OCI-LY7 (cell line): ENCODE data around the gene TAF3. TPM values are rescaled to one million over a fixed set of nuclear protein-coding genes. Genes with fewer than 3 reads are reported as not detected.

ENCODE experiments used
- BruUV-seq: library from RNA; stranded (reverse); fragments of 400-500 nt; replicated peaks from 2 replicates; lab custom pipeline; 2021; lab: Mats Ljungman, UMichigan
- CTCF ChIA-PET: fragments of 300-600 bp; sonication (Branson Sonifier 250); formaldehyde crosslinking; loops from one replicate; lab custom pipeline; 2022; ENCODE audit warnings: antibody characterized with exemption; ENCODE audit not compliant: unreplicated experiment; lab: Charles Lee
- POLR2A ChIA-PET: fragments of 300-600 bp; sonication (Branson Sonifier 250); formaldehyde crosslinking; loops from one replicate; lab custom pipeline; 2022; ENCODE audit warnings: antibody characterized with exemption; lab: Charles Lee
- DNase-seq: peaks from one replicate; pipeline ENCODE4 v3.0.0-alpha.2; 2015; ENCODE audit warnings: low spot score
- H2AFZ ChIP-seq: fragments of 200-600 bp; sonication (generic), shearing (Covaris generic); 2 replicates; pipeline ENCODE4 v1.6.1; 2014; ENCODE audit warnings: mild to moderate bottlenecking, antibody characterized with exemption, low read length, moderate library complexity
- H3K27ac ChIP-seq: fragments of 200-600 bp; sonication (generic); 2 replicates; pipeline ENCODE4 v1.5.1; 2014; ENCODE audit warnings: mixed run types, low read depth, mild to moderate bottlenecking, moderate library complexity, low read length, inconsistent platforms; ENCODE audit not compliant: poor library complexity, severe bottlenecking
- H3K36me3 ChIP-seq: fragments of 200-600 bp; sonication (generic); 2 replicates; pipeline ENCODE4 v1.6.1; 2014; ENCODE audit warnings: mild to moderate bottlenecking, antibody characterized with exemption, low read length, moderate library complexity, mixed read lengths; ENCODE audit not compliant: insufficient read depth
- H3K4me1 ChIP-seq: fragments of 200-600 bp; sonication (generic); 2 replicates; pipeline ENCODE4 v1.5.1; 2014; ENCODE audit warnings: mild to moderate bottlenecking, low read length; ENCODE audit not compliant: insufficient read depth, poor library complexity, severe bottlenecking
- H3K4me2 ChIP-seq: fragments of 200-600 bp; sonication (generic); 2 replicates; pipeline ENCODE4 v1.6.1; 2014; ENCODE audit warnings: mild to moderate bottlenecking, low read length
- H3K4me3 ChIP-seq: fragments of 200-600 bp; sonication (generic); 2 replicates; pipeline ENCODE4 v1.5.1; 2014; ENCODE audit warnings: mild to moderate bottlenecking, low read depth, low read length; ENCODE audit not compliant: poor library complexity, severe bottlenecking
- H3K79me2 ChIP-seq: fragments of 200-600 bp; sonication (generic); 2 replicates; pipeline ENCODE4 v1.6.1; 2016; ENCODE audit warnings: low read depth, mild to moderate bottlenecking, low read length, moderate library complexity, mixed read lengths; ENCODE audit not compliant: insufficient read depth
- H3K9me2 ChIP-seq: fragments of 200-600 bp; sonication (generic); 2 replicates; pipeline ENCODE4 v1.6.1; 2016; ENCODE audit warnings: mild to moderate bottlenecking, low read length, mixed read lengths; ENCODE audit not compliant: insufficient read depth
- H3K9me3 ChIP-seq: fragments of 200-600 bp; sonication (generic); 2 replicates; pipeline ENCODE4 v1.6.1; 2014; ENCODE audit warnings: mild to moderate bottlenecking, mixed run types, low read length, mixed read lengths
- H4K20me1 ChIP-seq: fragments of 200-600 bp; sonication (generic); 2 replicates; pipeline ENCODE4 v1.6.1; 2014; ENCODE audit warnings: mild to moderate bottlenecking, antibody characterized with exemption, low read length, moderate library complexity, mixed read lengths; ENCODE audit not compliant: insufficient read depth
- CTCF ChIP-seq: fragments of 200-600 bp; sonication (generic); conservative IDR thresholded peaks from 2 replicates; pipeline ENCODE4 v1.5.1; 2014; ENCODE audit warnings: mild to moderate bottlenecking, antibody characterized with exemption, low read length, moderate library complexity, mixed read lengths
- EZH2phosphoT487 ChIP-seq: fragments of 200-600 bp; sonication (generic); IDR thresholded peaks from 2 replicates; pipeline ENCODE4 v1.6.1; 2018; ENCODE audit warnings: low read depth, borderline replicate concordance, mild to moderate bottlenecking, mixed run types, antibody characterized with exemption, low read length, moderate library complexity, mixed read lengths
- intact Hi-C: fragments of 100-400 bp; cut with micrococcal nuclease; formaldehyde crosslinking; loops from one replicate; pipeline ENCODE4 v1.10.0; 2022; ENCODE audit not compliant: unreplicated experiment
- total RNA-seq, 2 experiments: library from RNA; depleted of rRNA in 1 of 2; stranded (reverse); fragments of >200 nt in 1 of 2; shearing (Covaris generic) in 1 of 2; gene quantifications; 2 replicates each; pipeline ENCODE4 v1.2.3, GENCODE V29; 2014 to 2022

TAF3 gene
- total RNA-seq, 2 experiments from 2014 or later, result 3.8 to 11.1 TPM

GRCh38 chr10:7967035-7967434 is 148.7 kb downstream of the TAF3 start:
- no peak overlapping the region for H2AFZ ChIP-seq
- ChIA-PET POLR2A (no interaction called here), CTCF (no interaction called here)
- DNase-seq, result no peak
- BruUV-seq, result no TSS peak
- H3K9me2 ChIP-seq, result no peaks in the 10 kb centered on the region
- no peaks in the 10 kb centered on the region for H4K20me1 ChIP-seq
- intact Hi-C loops, result loop anchor here (10.0 kb wide), 1 partner anchor 212 kb away; no protein-coding TSS in a partner anchor
- no peak overlapping the region for H3K4me3 ChIP-seq
- H3K79me2 ChIP-seq, result no peaks in the 10 kb centered on the region
- H3K36me3 ChIP-seq, result peaks cover 12% of the 10 kb centered on the region
- H3K4me1 ChIP-seq, result no peaks in the 10 kb centered on the region
- H3K9me3 ChIP-seq, result no peaks in the 10 kb centered on the region
- H3K27ac ChIP-seq, result no peak overlapping the region
- no peak overlapping the region for H3K4me2 ChIP-seq
- TF ChIP-seq EZH2phosphoT487, result no peak
- TF ChIP-seq CTCF, result no peak

- Histone ChIP-seq H3K9me2 (no peaks in the 10 kb centered on the region), H3K9me3 (no peaks in the 10 kb centered on the region), H3K4me1 (no peaks in the 10 kb centered on the region), H3K4me2 (no peak overlapping the region), H2AFZ (no peak overlapping the region), H3K36me3 (peaks cover 12% of the 10 kb centered on the region), H3K79me2 (no peaks in the 10 kb centered on the region), H4K20me1 (no peaks in the 10 kb centered on the region), H3K4me3 (no peak overlapping the region), H3K27ac (no peak overlapping the region)
- BruUV-seq, result no TSS peak
- DNase-seq, result no peak
- ChIA-PET CTCF (no interaction called here), POLR2A (no interaction called here)
- TF ChIP-seq CTCF, result no peak
- no peak for TF ChIP-seq EZH2phosphoT487
- intact Hi-C loops, result loop anchor here (10.0 kb wide), 1 partner anchor 214 kb away; no protein-coding TSS in a partner anchor
Observed at GRCh38 chr10:7968510-7969112, 150.3 kb downstream of the TAF3 start.

GRCh38 chr10:7969623-7970022 is 151.3 kb downstream of the TAF3 start:
- Histone ChIP-seq H3K9me2 (no peaks in the 10 kb centered on the region), H2AFZ (no peak overlapping the region), H3K36me3 (peaks cover 3% of the 10 kb centered on the region; the same call in 1 of the 2 replicates), H3K9me3 (no peaks in the 10 kb centered on the region), H4K20me1 (no peaks in the 10 kb centered on the region), H3K4me2 (no peak overlapping the region), H3K4me3 (no peak overlapping the region), H3K27ac (no peak overlapping the region), H3K79me2 (no peaks in the 10 kb centered on the region), H3K4me1 (no peaks in the 10 kb centered on the region)
- TF ChIP-seq EZH2phosphoT487 (no peak), CTCF (no peak)
- ChIA-PET CTCF (no interaction called here), POLR2A (interaction anchor here (0.5 kb wide), 1 partner anchor 1276 kb away, joined by 7 read pairs; no protein-coding TSS in a partner anchor)
- DNase-seq, result no peak
- intact Hi-C loops, result loop anchor here (10.0 kb wide), 1 partner anchor 215 kb away; no protein-coding TSS in a partner anchor
- BruUV-seq, result no TSS peak
